ENCODE measurements around the gene TCF4.

Gene TCF4

DNA sequence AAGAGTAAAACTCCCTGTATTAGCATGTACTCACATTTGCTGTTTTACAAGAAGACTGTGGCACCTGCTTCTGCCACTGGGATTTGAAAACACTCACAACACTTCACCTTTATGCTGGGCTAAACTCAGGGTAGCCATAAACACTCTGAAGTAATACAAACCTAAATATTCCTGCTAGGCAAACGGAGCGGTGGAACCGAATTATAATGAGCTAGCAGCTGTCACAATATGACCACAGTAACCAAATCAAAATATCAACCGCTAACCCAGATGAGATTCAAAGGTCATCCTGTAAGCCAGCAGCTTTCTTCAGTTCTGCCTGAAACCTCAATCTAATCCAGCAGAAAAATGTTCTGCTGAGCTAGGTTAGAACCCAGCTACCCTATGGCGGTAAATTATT is 132.1 kb downstream of the TCF4 start:
- no peak overlapping the region for H3K27ac ChIP-seq (ENCODE audit: low read depth, low read length)
- H3K4me1 ChIP-seq (ENCODE audit: control insufficient read depth, insufficient read depth, low read length): peaks cover 26% of the 10 kb centered on the region

DNA sequence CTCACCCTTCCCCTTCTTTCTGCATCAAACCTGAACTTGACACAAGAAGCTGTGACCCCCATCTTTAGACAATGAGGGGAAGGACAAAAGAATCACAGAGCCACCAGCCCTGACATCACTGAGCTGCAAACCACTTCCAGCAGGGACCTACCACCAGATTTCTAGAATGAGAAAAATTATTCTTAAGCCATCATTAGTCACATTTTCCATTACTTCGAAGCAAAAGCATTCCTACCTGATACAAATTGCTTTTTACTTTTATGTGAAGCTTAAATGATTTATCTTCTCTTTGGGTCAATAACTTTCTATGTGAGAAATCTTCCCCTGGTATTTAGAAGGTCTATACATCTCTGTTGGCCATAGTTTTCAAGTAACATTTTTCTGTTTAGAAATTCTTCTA is 134.8 kb downstream of the TCF4 start:
- H3K9me3 ChIP-seq (ENCODE audit: control insufficient read depth, insufficient read depth, low read depth, low read length): no peaks in the 10 kb centered on the region
- no peak overlapping the region for H3K9ac ChIP-seq (ENCODE audit: low read length)
- H3K4me3 ChIP-seq (ENCODE audit: low read depth, low read length): no peak overlapping the region
- no peak overlapping the region for H3K27ac ChIP-seq (ENCODE audit: low read depth, low read length)
- no peaks in the 10 kb centered on the region for H3K36me3 ChIP-seq (ENCODE audit: control insufficient read depth, insufficient read depth, low read length)
- no peaks in the 10 kb centered on the region for H3K27me3 ChIP-seq (ENCODE audit: control insufficient read depth, insufficient read depth, low read length)
- 0 out of 2 replicates have a peak, but pooled peaks cover 2% of the 10 kb centered on the region for H3K4me1 ChIP-seq (ENCODE audit: control insufficient read depth, insufficient read depth, low read length)

More for the DNA sequence above, 132.1 kb downstream of the TCF4 start:
- peaks cover 2% of the 10 kb centered on the region; the same call in 1 of the 2 replicates for H3K36me3 ChIP-seq (ENCODE audit: control insufficient read depth, insufficient read depth, low read length)
- H3K27me3 ChIP-seq (ENCODE audit: control insufficient read depth, insufficient read depth, low read length): no peaks in the 10 kb centered on the region
- no peak overlapping the region for H3K9ac ChIP-seq (ENCODE audit: low read length)
- H3K4me3 ChIP-seq (ENCODE audit: low read depth, low read length): no peak overlapping the region
- no peaks in the 10 kb centered on the region for H3K9me3 ChIP-seq (ENCODE audit: control insufficient read depth, insufficient read depth, low read depth, low read length)

DNA sequence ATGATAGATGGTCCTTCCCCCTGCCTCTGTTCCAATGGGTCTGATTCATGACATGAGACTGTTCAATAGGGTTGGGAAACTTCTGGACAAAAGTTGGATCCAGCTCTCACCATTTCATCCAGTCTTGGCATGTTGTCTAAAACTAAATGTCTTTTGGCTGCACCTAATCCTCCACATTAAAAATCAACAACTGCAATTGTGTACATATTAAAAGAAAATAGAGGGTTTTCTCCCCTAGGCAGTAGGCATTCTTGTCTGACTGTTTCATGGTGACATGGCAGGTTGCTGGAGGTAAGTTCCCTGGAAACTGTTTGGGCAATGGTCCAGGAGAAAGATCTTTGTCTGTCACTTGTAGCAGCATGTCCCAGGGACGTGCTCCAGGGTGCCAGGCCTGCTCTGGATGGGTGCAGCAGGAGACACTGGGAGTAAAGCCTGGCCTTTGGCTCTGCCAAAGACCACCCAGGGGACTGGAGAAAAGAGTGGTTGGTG is 135.8 kb downstream of the TCF4 start:
- Histone ChIP-seq H3K9ac (ENCODE audit: low read length) (no peak overlapping the region), H3K36me3 (ENCODE audit: control insufficient read depth, insufficient read depth, low read length) (no peaks in the 10 kb centered on the region), H3K4me1 (ENCODE audit: control insufficient read depth, insufficient read depth, low read length) (0 out of 2 replicates have a peak, but pooled peaks cover 2% of the 10 kb centered on the region), H3K27me3 (ENCODE audit: control insufficient read depth, insufficient read depth, low read length) (no peaks in the 10 kb centered on the region), H3K4me3 (ENCODE audit: low read depth, low read length) (no peak overlapping the region), H3K9me3 (ENCODE audit: control insufficient read depth, insufficient read depth, low read depth, low read length) (no peaks in the 10 kb centered on the region), H3K27ac (ENCODE audit: low read depth, low read length) (no peak overlapping the region)

DNA sequence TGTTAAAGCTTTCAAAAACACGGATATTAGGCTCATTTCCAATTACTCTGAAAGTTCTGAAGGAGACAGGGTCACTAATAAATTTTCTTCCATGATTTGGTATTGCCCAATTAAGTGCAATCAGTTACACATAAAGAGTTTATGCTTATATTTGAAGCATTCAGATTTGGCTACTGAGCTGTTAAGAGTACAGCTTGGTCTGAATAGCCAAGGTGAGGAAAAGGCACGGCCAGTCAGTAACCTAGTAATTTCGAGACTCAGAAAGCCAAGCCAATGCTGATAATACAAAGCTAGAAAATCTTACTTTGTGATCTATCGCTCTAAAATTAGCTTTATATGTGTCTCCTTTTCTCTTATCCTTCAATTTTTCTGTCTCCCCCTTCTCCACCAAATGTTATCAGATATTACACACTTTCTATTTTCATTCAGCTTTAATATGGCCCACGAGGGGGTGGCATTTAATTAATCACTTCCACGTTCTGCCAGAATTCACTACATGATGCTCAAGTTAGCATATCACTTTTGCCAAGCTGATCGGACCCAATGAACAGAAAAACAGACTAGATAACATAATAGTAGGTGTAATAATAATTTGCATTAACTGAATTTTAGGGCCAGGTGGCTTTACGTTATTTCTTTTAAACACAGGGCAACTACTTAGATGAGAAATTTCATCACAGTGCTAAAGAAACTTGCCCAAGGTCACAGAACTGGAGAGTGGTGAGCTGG is 138.4 kb downstream of the TCF4 start:
- Histone ChIP-seq H3K36me3 (ENCODE audit: control insufficient read depth, insufficient read depth, low read length) (peaks cover 5% of the 10 kb centered on the region; the same call in 1 of the 2 replicates), H3K4me3 (ENCODE audit: low read depth, low read length) (no peak overlapping the region), H3K27me3 (ENCODE audit: control insufficient read depth, insufficient read depth, low read length) (no peaks in the 10 kb centered on the region), H3K9me3 (ENCODE audit: control insufficient read depth, insufficient read depth, low read depth, low read length) (peaks cover 15% of the 10 kb centered on the region), H3K9ac (ENCODE audit: low read length) (no peak overlapping the region), H3K4me1 (ENCODE audit: control insufficient read depth, insufficient read depth, low read length) (0 out of 2 replicates have a peak, but pooled peaks cover 2% of the 10 kb centered on the region), H3K27ac (ENCODE audit: low read depth, low read length) (no peak overlapping the region)

DNA sequence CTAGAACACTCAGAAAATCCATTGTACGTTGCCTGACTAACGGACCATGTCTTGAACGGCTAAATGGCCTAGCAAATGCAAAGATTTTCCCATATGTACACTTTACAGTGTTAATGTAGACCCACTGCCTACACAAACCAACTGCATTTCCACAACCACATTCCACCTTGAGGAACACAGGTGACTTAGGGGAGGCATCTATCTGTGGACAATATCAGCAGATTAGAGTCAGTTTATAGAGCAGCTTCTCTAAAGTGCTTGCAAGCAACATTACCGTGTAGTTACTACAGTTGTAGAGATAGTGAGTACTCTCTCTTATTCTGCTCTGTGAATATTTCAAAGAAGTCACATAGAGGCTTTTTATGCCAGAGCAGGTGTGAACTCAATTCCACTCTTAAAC is 139.6 kb downstream of the TCF4 start:
- Histone ChIP-seq H3K4me1 (ENCODE audit: control insufficient read depth, insufficient read depth, low read length) (0 out of 2 replicates have a peak, but pooled peaks cover 2% of the 10 kb centered on the region), H3K4me3 (ENCODE audit: low read depth, low read length) (no peak overlapping the region), H3K36me3 (ENCODE audit: control insufficient read depth, insufficient read depth, low read length) (peaks cover 5% of the 10 kb centered on the region; the same call in 1 of the 2 replicates), H3K9me3 (ENCODE audit: control insufficient read depth, insufficient read depth, low read depth, low read length) (peaks cover 15% of the 10 kb centered on the region), H3K27ac (ENCODE audit: low read depth, low read length) (no peak overlapping the region), H3K27me3 (ENCODE audit: control insufficient read depth, insufficient read depth, low read length) (no peaks in the 10 kb centered on the region), H3K9ac (ENCODE audit: low read length) (no peak overlapping the region)

DNA sequence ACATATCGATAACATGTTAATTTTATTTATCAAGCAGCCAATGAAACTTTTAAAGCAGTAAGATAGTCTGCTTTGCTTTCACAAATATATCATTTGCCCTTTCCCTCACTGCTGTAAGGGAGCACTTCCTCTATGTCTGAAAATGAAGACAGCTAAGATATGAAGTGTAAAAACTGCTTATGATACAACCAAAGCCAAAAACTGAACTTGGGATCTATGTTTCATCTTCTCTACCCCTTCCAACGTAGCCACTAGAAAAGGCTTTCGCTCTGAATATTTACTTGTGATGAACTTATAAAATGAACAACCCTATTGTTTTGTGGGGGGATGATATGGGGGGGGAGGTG is 140.3 kb downstream of the TCF4 start:
- Histone ChIP-seq H3K4me1 (ENCODE audit: control insufficient read depth, insufficient read depth, low read length) (0 out of 2 replicates have a peak, but pooled peaks cover 2% of the 10 kb centered on the region), H3K27me3 (ENCODE audit: control insufficient read depth, insufficient read depth, low read length) (no peaks in the 10 kb centered on the region), H3K36me3 (ENCODE audit: control insufficient read depth, insufficient read depth, low read length) (peaks cover 5% of the 10 kb centered on the region; the same call in 1 of the 2 replicates), H3K27ac (ENCODE audit: low read depth, low read length) (no peak overlapping the region), H3K9me3 (ENCODE audit: control insufficient read depth, insufficient read depth, low read depth, low read length) (peaks cover 15% of the 10 kb centered on the region), H3K9ac (ENCODE audit: low read length) (no peak overlapping the region), H3K4me3 (ENCODE audit: low read depth, low read length) (no peak overlapping the region)

DNA sequence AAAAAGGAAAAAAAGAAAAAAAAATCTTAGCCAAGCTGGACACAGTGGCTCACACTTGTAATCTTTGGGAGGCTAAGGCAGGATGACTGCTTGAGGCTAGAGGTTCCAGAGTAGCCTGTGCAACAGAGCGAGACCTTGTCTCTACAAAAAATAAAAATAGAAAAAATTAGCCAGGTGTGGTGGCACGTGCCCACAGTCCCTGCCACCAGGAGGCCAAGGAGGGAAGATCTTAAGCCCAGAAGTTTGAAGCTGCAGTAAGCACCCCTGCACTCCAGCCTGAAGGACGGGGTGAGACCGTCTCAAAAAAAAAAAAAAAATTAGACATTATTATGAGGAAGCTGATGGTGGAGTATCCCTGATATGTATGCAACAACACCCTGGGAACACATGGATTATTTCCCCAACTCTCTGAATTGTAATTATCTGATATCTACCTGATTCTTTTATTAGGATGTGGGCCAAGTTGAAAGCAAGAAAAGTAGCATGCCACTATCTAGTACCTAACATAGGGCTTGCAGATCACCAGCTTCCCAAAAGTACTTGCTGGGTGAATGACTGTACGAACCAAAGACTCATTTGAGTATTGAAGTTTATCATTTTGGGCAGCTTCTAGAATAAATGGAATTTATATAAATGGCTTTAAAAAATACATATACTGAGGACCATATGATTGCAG is 140.9 kb downstream of the TCF4 start:
- Histone ChIP-seq H3K36me3 (ENCODE audit: control insufficient read depth, insufficient read depth, low read length) (peaks cover 5% of the 10 kb centered on the region; the same call in 1 of the 2 replicates), H3K4me1 (ENCODE audit: control insufficient read depth, insufficient read depth, low read length) (0 out of 2 replicates have a peak, but pooled peaks cover 2% of the 10 kb centered on the region), H3K27me3 (ENCODE audit: control insufficient read depth, insufficient read depth, low read length) (no peaks in the 10 kb centered on the region), H3K27ac (ENCODE audit: low read depth, low read length) (no peak overlapping the region), H3K4me3 (ENCODE audit: low read depth, low read length) (no peak overlapping the region), H3K9me3 (ENCODE audit: control insufficient read depth, insufficient read depth, low read depth, low read length) (peaks cover 15% of the 10 kb centered on the region), H3K9ac (ENCODE audit: low read length) (no peak overlapping the region)

DNA sequence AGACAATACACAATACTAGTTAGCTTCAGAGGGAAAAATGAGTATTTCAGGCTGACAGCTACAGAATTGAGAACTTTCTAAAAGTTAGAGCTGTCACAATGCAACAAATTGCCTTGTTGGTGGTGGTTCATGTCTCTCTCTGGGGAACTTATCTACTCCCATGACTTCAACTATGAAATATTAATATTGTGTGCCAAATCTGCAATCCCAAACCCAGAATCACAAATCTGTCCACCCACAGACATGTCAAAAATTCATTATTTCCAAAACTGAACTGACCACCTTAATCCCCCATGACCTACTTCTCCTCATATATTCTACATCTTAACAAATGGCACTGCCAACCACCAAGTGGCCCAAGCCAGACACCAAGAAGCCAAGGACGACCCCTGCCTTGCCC is 143.5 kb downstream of the TCF4 start:
- H3K36me3 ChIP-seq (ENCODE audit: control insufficient read depth, insufficient read depth, low read length): peaks cover 5% of the 10 kb centered on the region; the same call in 1 of the 2 replicates
- H3K9me3 ChIP-seq (ENCODE audit: control insufficient read depth, insufficient read depth, low read depth, low read length): peaks cover 15% of the 10 kb centered on the region
- no peak overlapping the region for H3K9ac ChIP-seq (ENCODE audit: low read length)
- no peaks in the 10 kb centered on the region for H3K27me3 ChIP-seq (ENCODE audit: control insufficient read depth, insufficient read depth, low read length)
- no peak overlapping the region for H3K4me3 ChIP-seq (ENCODE audit: low read depth, low read length)
- H3K4me1 ChIP-seq (ENCODE audit: control insufficient read depth, insufficient read depth, low read length): peaks cover 23% of the 10 kb centered on the region
- no peak overlapping the region for H3K27ac ChIP-seq (ENCODE audit: low read depth, low read length)

DNA sequence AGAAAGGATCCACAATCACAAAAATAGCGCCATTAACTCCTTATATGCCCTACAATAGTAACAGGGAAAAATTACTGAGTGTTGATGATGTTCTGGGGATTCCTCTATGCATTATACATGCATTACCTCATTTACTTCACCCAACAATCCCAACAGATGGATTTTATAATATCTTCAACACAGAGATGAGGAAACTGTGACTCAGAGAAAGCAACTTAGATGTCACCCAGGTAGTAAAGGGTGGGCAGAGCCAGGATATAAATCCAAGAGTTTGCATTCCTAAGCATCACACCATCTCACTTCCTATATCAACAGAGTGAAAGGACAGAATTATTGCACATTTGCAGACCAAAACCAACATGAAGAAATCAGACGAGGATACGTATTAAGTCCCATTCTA is 144.2 kb downstream of the TCF4 start:
- Histone ChIP-seq H3K4me3 (ENCODE audit: low read depth, low read length) (no peak overlapping the region), H3K27me3 (ENCODE audit: control insufficient read depth, insufficient read depth, low read length) (no peaks in the 10 kb centered on the region), H3K9ac (ENCODE audit: low read length) (no peak overlapping the region), H3K36me3 (ENCODE audit: control insufficient read depth, insufficient read depth, low read length) (peaks cover 5% of the 10 kb centered on the region; the same call in 1 of the 2 replicates), H3K27ac (ENCODE audit: low read depth, low read length) (no peak overlapping the region), H3K9me3 (ENCODE audit: control insufficient read depth, insufficient read depth, low read depth, low read length) (peaks cover 15% of the 10 kb centered on the region), H3K4me1 (ENCODE audit: control insufficient read depth, insufficient read depth, low read length) (peaks cover 31% of the 10 kb centered on the region)

DNA sequence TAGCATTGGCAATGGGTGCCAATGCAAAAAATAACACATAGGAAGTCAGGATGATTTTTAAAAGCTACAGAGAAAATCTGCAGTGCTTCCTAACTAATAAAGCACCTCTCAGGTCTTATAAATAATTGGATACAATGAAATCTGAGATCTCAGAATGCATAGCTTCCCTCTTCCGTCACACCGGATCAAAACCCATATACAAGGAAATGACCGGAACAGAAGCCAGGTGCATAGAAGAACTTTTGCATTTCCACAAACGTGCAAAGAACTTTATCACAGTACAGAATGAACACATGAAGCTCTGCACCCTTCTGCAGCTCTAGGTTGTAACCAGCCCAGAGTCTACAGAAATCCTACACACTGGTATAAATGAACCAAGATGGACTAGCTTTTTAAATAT is 145.4 kb downstream of the TCF4 start:
- no peak overlapping the region for H3K4me3 ChIP-seq (ENCODE audit: low read depth, low read length)
- no peaks in the 10 kb centered on the region for H3K27me3 ChIP-seq (ENCODE audit: control insufficient read depth, insufficient read depth, low read length)
- no peak overlapping the region for H3K9ac ChIP-seq (ENCODE audit: low read length)
- no peak overlapping the region for H3K27ac ChIP-seq (ENCODE audit: low read depth, low read length)
- H3K9me3 ChIP-seq (ENCODE audit: control insufficient read depth, insufficient read depth, low read depth, low read length): peaks cover 15% of the 10 kb centered on the region
- peaks cover 5% of the 10 kb centered on the region; the same call in 1 of the 2 replicates for H3K36me3 ChIP-seq (ENCODE audit: control insufficient read depth, insufficient read depth, low read length)
- H3K4me1 ChIP-seq (ENCODE audit: control insufficient read depth, insufficient read depth, low read length): peaks cover 38% of the 10 kb centered on the region

DNA sequence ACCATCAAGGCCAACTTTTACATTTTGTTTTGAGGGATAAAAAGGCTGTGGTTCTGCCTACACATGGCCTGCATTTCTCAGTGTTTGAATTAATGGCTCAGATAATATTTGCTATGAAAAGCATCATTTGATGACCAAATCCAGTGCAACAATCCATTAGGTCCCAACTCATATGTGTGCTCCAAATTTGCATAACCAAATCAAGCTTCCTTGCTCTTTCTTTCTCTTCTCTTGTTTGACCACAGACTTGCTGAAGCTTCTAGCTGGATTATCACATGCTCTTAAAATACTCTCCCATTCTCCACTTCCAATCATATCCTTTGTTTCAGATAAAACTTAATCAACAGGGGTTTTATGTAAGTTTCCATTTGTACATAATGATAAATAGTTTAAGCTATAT is 147.0 kb downstream of the TCF4 start:
- H3K27ac ChIP-seq (ENCODE audit: low read depth, low read length): no peak overlapping the region
- H3K4me1 ChIP-seq (ENCODE audit: control insufficient read depth, insufficient read depth, low read length): peaks cover 41% of the 10 kb centered on the region
- no peaks in the 10 kb centered on the region for H3K27me3 ChIP-seq (ENCODE audit: control insufficient read depth, insufficient read depth, low read length)
- H3K9me3 ChIP-seq (ENCODE audit: control insufficient read depth, insufficient read depth, low read depth, low read length): peaks cover 7% of the 10 kb centered on the region
- no peak overlapping the region for H3K9ac ChIP-seq (ENCODE audit: low read length)
- H3K36me3 ChIP-seq (ENCODE audit: control insufficient read depth, insufficient read depth, low read length): peaks cover 4% of the 10 kb centered on the region; the same call in 1 of the 2 replicates
- H3K4me3 ChIP-seq (ENCODE audit: low read depth, low read length): no peak overlapping the region

Measured in HUES6 (cell line).